ENCODE measurements around the gene LYRM1.

The LYRM1 gene

DNA sequence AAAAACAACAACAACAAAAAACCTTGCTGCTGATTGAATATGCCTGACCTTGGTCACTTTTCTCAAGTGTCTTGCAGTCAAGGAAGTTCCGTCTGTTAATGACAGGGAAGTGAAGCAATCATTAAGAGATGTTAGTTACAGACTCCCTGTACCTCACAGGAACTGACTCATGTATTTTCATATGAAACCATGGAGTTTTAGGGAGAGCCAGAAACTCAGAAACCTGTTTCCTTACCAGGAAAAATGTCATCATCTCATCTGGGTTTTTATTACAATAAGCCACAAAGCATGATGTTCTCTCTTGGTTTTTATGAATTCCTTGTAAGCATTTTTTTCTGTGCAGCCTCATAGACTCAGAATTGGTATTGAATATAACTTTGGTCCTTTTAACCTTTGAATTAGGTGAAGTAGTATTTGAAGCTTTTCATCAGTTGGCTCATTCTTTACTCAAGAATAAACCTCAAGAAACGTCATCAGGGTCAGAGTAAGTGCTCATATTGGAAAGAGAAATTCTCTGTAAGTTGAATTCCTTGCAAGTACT lies 10.3 kb downstream of the LYRM1 start:
- H3K4me1 ChIP-seq (ENCODE audit: control insufficient read depth, low read length): peaks cover 21% of the 10 kb centered on the region
- no peak overlapping the region for H3K27ac ChIP-seq (ENCODE audit: low read depth, low read length)
- no peaks in the 10 kb centered on the region for H3K27me3 ChIP-seq (ENCODE audit: control insufficient read depth, low read length)
- no peaks in the 10 kb centered on the region for H3K9me2 ChIP-seq (replicated peaks; ENCODE audit: control insufficient read depth, low read length)
- peaks cover 3% of the 10 kb centered on the region; the same call in 1 of the 2 replicates for H3K36me3 ChIP-seq (ENCODE audit: control insufficient read depth, low read length)
- no peak overlapping the region for H3K4me3 ChIP-seq (ENCODE audit: low read length)
- TF ChIP-seq EZH2phosphoT487 (IDR thresholded peaks at IDR 0.05; ENCODE audit: borderline replicate concordance, low read length): no peak
- TF ChIP-seq, protein P1, sequence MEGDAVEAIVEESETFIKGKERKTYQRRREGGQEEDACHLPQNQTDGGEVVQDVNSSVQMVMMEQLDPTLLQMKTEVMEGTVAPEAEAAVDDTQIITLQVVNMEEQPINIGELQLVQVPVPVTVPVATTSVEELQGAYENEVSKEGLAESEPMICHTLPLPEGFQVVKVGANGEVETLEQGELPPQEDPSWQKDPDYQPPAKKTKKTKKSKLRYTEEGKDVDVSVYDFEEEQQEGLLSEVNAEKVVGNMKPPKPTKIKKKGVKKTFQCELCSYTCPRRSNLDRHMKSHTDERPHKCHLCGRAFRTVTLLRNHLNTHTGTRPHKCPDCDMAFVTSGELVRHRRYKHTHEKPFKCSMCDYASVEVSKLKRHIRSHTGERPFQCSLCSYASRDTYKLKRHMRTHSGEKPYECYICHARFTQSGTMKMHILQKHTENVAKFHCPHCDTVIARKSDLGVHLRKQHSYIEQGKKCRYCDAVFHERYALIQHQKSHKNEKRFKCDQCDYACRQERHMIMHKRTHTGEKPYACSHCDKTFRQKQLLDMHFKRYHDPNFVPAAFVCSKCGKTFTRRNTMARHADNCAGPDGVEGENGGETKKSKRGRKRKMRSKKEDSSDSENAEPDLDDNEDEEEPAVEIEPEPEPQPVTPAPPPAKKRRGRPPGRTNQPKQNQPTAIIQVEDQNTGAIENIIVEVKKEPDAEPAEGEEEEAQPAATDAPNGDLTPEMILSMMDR (IDR thresholded peaks at IDR 0.05; ENCODE audit: low read depth, low read length, poor library complexity, severe bottlenecking): no peak
- H3K9me3 ChIP-seq (ENCODE audit: control insufficient read depth, insufficient read depth, low read length): no peaks in the 10 kb centered on the region
- peaks cover 12% of the 10 kb centered on the region for H3F3A ChIP-seq (ENCODE audit: control insufficient read depth, insufficient read depth)
- H3K79me2 ChIP-seq (ENCODE audit: control insufficient read depth, low read length): peaks cover 6% of the 10 kb centered on the region
- no peaks in the 10 kb centered on the region for H4K20me1 ChIP-seq (ENCODE audit: control insufficient read depth, insufficient read depth, low read depth, low read length)
- no peak overlapping the region for H3K4me2 ChIP-seq (ENCODE audit: low read length)

DNA sequence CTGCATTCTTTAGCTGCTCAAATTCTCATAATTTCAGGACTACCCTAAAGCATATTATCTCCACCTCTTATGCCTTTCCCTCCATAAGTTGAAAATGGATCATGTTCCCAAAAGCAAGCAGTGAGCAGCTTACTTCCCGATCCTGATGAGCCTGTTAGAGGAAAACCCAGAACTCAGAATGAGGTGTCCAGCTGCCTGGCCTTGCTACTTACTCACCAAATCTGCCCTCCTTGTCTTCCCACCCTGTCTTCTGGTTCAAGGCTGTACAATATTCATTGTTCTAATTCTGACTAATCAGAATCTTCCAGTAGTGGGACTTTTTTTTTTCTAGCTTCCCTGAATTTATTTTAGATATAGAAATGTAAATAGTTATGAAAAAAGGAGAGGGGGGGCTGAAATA lies 10.8 kb downstream of the LYRM1 start:
- Histone ChIP-seq H3K36me3 (ENCODE audit: control insufficient read depth, low read length) (peaks cover 7% of the 10 kb centered on the region), H3K27me3 (ENCODE audit: control insufficient read depth, low read length) (no peaks in the 10 kb centered on the region), H3K9me3 (ENCODE audit: control insufficient read depth, insufficient read depth, low read length) (no peaks in the 10 kb centered on the region), H3K27ac (ENCODE audit: low read depth, low read length) (no peak overlapping the region), H3K79me2 (ENCODE audit: control insufficient read depth, low read length) (peaks cover 10% of the 10 kb centered on the region), H3F3A (ENCODE audit: control insufficient read depth, insufficient read depth) (peaks cover 12% of the 10 kb centered on the region), H4K20me1 (ENCODE audit: control insufficient read depth, insufficient read depth, low read depth, low read length) (no peaks in the 10 kb centered on the region), H3K9me2 (replicated peaks; ENCODE audit: control insufficient read depth, low read length) (no peaks in the 10 kb centered on the region), H3K4me2 (ENCODE audit: low read length) (no peak overlapping the region), H3K4me1 (ENCODE audit: control insufficient read depth, low read length) (peaks cover 26% of the 10 kb centered on the region), H3K4me3 (ENCODE audit: low read length) (no peak overlapping the region)
- TF ChIP-seq EZH2phosphoT487 (IDR thresholded peaks at IDR 0.05; ENCODE audit: borderline replicate concordance, low read length): no peak
- TF ChIP-seq, protein P1 (IDR thresholded peaks at IDR 0.05; ENCODE audit: low read depth, low read length, poor library complexity, severe bottlenecking): no peak

DNA sequence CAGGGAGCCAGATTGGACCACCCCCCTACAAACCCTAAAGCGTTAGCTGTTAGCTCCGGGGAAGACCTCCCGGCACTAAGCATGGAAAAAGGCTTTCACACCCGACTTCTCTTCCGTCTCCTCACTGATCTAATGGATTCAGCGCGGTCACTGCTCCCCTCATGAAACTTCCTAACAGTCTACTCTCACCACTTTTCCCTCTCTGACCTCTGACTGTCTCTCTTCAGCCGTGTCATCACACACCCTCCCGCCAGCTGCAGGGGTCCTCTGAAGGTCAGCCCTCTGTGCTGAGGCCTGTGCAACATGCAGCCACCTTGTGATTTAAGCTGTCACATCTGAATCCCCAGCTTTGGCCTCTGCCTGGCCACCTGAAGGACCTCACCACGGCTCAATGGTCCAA lies 15.7 kb downstream of the LYRM1 start:
- Histone ChIP-seq H3K36me3 (ENCODE audit: control insufficient read depth, low read length) (peaks cover 16% of the 10 kb centered on the region), H3K4me3 (ENCODE audit: low read length) (peak overlapping the region; percentile 71), H3K9me2 (replicated peaks; ENCODE audit: control insufficient read depth, low read length) (no peaks in the 10 kb centered on the region), H3K27me3 (ENCODE audit: control insufficient read depth, low read length) (no peaks in the 10 kb centered on the region), H3K4me2 (ENCODE audit: low read length) (peak overlapping the region; percentile 75), H3K27ac (ENCODE audit: low read depth, low read length) (peak overlapping the region; percentile 89), H3K79me2 (ENCODE audit: control insufficient read depth, low read length) (peaks cover 8% of the 10 kb centered on the region), H3F3A (ENCODE audit: control insufficient read depth, insufficient read depth) (peaks cover 8% of the 10 kb centered on the region), H4K20me1 (ENCODE audit: control insufficient read depth, insufficient read depth, low read depth, low read length) (no peaks in the 10 kb centered on the region), H3K4me1 (ENCODE audit: control insufficient read depth, low read length) (peaks cover 30% of the 10 kb centered on the region), H3K9me3 (ENCODE audit: control insufficient read depth, insufficient read depth, low read length) (no peaks in the 10 kb centered on the region)
- no peak for TF ChIP-seq EZH2phosphoT487 (IDR thresholded peaks at IDR 0.05; ENCODE audit: borderline replicate concordance, low read length)
- TF ChIP-seq, protein P1 (IDR thresholded peaks at IDR 0.05; ENCODE audit: low read depth, low read length, poor library complexity, severe bottlenecking): no peak
